SH-SY5Y (cell line): Measurements from ENCODE around the gene ZFHX3.

Experiments
- GATA2 ChIP-seq: IDR thresholded peaks from 2 replicates; pipeline ENCODE4 v1.6.1; 2011; ENCODE audit warnings: mild to moderate bottlenecking, low read depth, low read length
- GATA3 ChIP-seq: IDR thresholded peaks from 2 replicates; pipeline ENCODE4 v1.6.1; 2011; ENCODE audit warnings: low read depth, mild to moderate bottlenecking, low read length, moderate library complexity

The ZFHX3 gene

GRCh38 chr16:73000907-73001521 is 46.9 kb downstream of the ZFHX3 start:
- TF ChIP-seq GATA2 (no peak), GATA3 (no peak)

GRCh38 chr16:73000020-73000906 is 47.7 kb downstream of the ZFHX3 start:
- no peak for TF ChIP-seq GATA2

GRCh38 chr16:72999541-73000019 is 48.3 kb downstream of the ZFHX3 start:
- no peak for TF ChIP-seq GATA3
- TF ChIP-seq GATA2: no peak

GRCh38 chr16:72997141-72997542 is 50.8 kb downstream of the ZFHX3 start:
- TF ChIP-seq GATA3 (no peak), GATA2 (no peak)

- TF ChIP-seq GATA2: no peak
- TF ChIP-seq GATA3: no peak
Observed at GRCh38 chr16:72996291-72997062, 51.5 kb downstream of the ZFHX3 start.

GRCh38 chr16:72995151-72995881 is 52.6 kb downstream of the ZFHX3 start:
- TF ChIP-seq GATA3 (no peak), GATA2 (no peak)

- TF ChIP-seq GATA3 (no peak), GATA2 (no peak)
Observed at GRCh38 chr16:72992142-72992601, 55.8 kb downstream of the ZFHX3 start.

GRCh38 chr16:72991644-72992043 is 56.3 kb downstream of the ZFHX3 start:
- TF ChIP-seq GATA2 (no peak), GATA3 (no peak)

- no peak for TF ChIP-seq GATA2
Observed at GRCh38 chr16:72991211-72991610, 56.7 kb downstream of the ZFHX3 start.

GRCh38 chr16:72990571-72990970 is 57.4 kb downstream of the ZFHX3 start:
- no peak for TF ChIP-seq GATA2
- no peak for TF ChIP-seq GATA3

GRCh38 chr16:72989579-72990551 is 58.1 kb downstream of the ZFHX3 start:
- TF ChIP-seq GATA3 (no peak), GATA2 (0 out of 2 replicates have a peak, but pooled peaks have one; percentile 9)

- TF ChIP-seq GATA2 (no peak), GATA3 (no peak)
Observed at GRCh38 chr16:72988569-72988968, 59.4 kb downstream of the ZFHX3 start.
